CD8-positive, alpha-beta memory T cell (primary cell): ENCODE data around the gene REV3L. TPM values are rescaled to one million over a fixed set of nuclear protein-coding genes. Genes with fewer than 3 reads are reported as not detected.

ENCODE experiments used
- polyA plus RNA-seq: library from polyadenylated mRNA; unstranded; fragments of 300-500 nt; fragmentation: Illumina TruSeq; gene quantifications from one replicate; pipeline ENCODE4 v1.2.3, GENCODE V29; 2021
- total RNA-seq, 2 experiments: library from RNA; stranded (reverse); gene quantifications; one replicate each; pipeline ENCODE4 v1.2.3, GENCODE V29; 2021

Gene REV3L
- total and polyA plus RNA-seq, 3 experiments from 2014 or later = 16.5 to 27.0 (median 20.8) TPM

Other genes with a start within 250 kb of the REV3L start
- gene TRAF3IP2, start 122.7 kb upstream of the REV3L start, total RNA-seq = 10 to 100 TPM; 11.3 to 12.2 TPM
- gene TRAF3IP2, start 122.7 kb upstream of the REV3L start, polyA plus RNA-seq = 20.3 TPM